Measurements from ENCODE around the gene TADA2B.

TADA2B gene

DNA sequence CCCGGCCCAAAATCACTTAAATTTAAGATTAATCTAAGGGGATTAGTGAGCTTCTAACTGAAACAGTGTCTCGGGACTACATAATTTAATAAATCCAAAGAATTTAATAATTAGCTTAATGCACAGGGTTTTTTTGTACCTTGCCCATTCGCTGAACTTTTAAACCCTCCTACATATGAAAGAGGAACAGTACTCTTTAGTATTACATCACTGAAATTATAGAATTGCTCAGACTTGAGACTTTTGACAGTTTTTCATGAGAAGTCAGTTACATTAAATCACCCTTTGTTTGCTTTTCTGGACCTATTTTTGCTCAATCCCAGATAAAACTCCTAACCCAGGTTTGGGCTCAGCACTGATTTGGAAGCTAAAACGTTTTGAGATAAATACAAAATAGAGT lies 2.4 kb upstream of the TADA2B start:
- DNase-seq (ENCODE audit: low read depth), result no peak

DNA sequence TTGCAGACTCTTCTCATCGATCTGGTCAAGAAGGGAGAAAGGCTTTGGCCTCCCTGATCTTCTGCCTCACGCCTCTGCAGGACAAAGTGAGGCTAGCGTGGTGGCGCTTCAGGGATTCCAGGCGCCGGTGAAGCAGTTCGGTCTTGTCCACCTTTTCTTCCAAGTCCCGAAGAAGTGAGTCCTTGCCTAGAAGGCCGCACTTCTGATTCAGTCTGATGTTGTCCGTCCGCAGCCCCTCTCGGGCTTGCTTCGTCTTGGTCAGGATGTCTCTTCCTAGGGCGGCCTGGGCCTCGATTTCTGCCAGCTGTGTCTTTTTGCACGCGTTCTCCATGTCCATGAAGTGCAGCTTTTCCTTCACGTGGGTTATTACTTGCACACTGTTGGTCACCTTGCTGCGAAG lies 1.9 kb upstream of the TADA2B start:
- no peak for DNase-seq (ENCODE audit: low read depth)

GRCh38 chr4:7041801-7042502 lies 1.2 kb upstream of the TADA2B start:
- DNase-seq (ENCODE audit: low read depth), result no peak

- DNase-seq (ENCODE audit: low read depth), result peak; percentile 81
These were observed 479 bp upstream of the TADA2B start for GRCh38 chr4:7042503-7043283.

- DNase-seq (ENCODE audit: low read depth), result no peak
These were observed 1.2 kb downstream of the TADA2B start for GRCh38 chr4:7044137-7044930.

GRCh38 chr4:7045553-7045952 lies 2.4 kb downstream of the TADA2B start:
- no peak for DNase-seq (ENCODE audit: low read depth)

- no peak for DNase-seq (ENCODE audit: low read depth)
These were observed 3.1 kb downstream of the TADA2B start for GRCh38 chr4:7045961-7046921.

- no peak for DNase-seq (ENCODE audit: low read depth)
These were observed 3.8 kb downstream of the TADA2B start for GRCh38 chr4:7046971-7047370.

DNA sequence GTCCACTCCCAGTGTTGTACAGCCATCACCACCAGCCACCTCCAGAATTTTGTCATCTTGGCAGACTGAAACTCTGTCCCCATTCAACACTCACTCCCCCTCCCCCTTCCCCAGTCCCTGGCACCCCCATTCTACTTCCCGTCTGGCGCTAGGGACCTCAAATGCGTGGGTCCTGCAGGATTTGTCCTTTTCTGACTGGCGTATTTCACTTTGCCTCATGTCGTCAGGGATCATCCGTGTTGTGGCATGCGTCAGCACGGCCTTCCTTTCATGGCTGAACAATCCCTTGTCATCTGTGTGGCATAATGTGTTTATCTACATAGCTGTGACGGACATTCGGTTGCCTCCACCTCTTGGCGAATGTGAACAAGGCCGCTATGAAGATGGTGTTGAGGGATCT lies 5.5 kb downstream of the TADA2B start:
- no peak for DNase-seq (ENCODE audit: low read depth)

DNA sequence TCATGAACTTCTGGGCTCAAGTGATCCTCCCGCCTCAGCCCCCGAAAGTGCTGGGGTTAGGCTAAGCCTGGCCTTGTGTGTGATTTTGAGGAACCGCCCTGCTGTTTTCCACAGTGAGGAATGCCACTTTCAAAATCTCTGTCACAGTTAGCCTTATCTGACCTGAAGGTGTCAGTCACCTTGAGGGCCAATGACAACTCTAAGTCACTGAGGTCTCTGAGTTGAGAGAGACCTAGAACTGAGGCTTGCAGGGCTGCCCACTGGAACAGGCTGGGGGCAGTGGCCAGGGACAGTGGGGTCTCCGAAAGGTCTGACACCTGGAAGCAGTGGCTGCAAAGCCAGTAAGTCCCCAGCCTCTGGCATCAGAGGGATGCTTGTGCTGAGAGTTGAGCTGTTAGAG lies 6.1 kb downstream of the TADA2B start:
- DNase-seq (ENCODE audit: low read depth), result no peak

GRCh38 chr4:7049739-7050138 lies 6.6 kb downstream of the TADA2B start:
- no peak for DNase-seq (ENCODE audit: low read depth)

DNA sequence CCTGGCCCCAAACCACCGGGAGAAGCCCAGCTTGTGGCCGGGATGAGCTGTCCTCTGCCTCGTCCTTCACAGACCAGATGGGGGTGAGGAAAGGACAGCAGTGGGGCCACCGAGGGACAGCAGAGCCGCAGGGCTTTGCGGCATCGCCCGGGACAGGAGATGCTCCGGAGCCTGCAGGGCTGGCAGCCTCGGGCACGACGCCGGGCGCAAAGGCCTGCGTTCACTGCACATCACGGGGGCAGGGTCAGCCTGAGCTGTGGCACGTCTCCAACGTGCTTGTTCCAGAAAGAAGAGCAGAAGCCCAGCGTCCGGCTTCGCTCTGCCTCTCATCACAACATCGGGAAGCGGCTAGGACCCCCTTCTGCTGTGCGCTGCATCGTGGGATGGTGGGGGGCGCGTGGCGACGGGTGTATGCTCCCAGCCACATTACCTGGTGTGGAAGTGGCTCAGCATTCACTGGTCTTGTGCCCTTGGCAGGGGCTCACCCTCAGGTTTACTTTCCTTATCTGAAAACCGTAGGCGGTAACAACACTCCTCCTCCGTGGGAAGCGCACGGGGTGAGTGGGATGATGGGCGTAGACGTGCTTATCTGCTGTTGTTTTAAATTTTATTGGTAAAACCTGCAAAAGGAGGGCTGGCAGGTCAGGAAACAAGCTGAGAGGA lies 7.4 kb downstream of the TADA2B start:
- DNase-seq (ENCODE audit: low read depth), result no peak

DNA sequence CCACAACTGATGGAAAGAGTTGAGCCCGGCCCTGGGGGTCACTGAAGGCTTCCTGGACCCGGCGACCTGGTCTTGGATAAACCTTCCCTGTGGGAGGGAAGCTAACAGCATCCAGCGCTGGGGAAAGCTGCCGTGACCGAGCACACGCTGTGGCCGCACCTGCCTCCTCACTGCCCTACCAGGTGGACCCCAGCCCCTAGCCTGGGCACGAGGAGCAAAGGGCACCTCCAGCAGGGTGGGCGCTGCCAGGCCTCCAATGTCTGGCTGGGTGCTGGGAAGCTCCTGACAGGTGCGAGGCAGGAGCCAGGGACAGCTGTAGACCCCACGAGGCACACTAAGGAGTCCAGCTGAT lies 7.9 kb downstream of the TADA2B start:
- DNase-seq (ENCODE audit: low read depth), result no peak

DNA sequence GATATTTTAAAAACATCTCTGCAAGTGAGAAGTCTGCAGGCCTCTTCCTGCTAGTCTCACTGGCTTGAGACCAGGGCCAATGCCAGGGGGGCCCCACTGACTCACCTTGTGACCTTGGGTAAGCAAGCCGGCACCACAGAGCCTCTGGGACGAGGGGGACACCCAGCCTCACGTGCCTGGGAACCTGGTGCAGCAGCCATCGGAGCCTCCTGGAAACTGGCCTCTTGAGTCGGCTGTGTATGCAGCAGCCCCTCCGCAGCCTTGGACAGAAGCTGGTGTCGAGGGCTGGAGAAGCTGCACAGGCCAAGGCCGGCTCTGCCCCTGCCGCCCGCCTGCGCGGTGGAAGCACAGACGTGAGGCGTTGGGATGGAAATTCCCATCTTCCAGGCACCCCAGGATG lies 8.7 kb downstream of the TADA2B start:
- no peak for DNase-seq (ENCODE audit: low read depth)

DNA sequence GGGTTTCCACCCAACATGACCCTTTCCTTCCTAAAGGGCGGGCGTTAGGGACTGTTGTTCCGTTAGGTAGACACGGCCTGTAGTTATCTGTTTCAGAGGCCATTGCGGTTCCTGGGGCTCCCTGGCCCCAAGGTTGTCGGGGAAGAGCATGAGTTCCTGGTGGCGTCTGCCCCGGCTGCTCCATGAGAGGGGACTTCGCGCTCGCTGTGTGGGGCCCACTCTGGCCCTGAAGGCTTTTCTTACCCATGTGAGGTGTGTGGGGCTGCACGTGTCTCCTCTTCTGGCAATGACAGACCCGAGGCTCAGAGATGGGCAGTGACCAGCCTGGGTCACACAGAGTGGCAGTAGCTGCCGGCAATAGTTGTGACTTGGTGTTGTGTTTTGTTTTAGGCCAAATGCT lies 9.1 kb downstream of the TADA2B start:
- DNase-seq (ENCODE audit: low read depth), result no peak

GRCh38 chr4:7052923-7053715 lies 9.9 kb downstream of the TADA2B start:
- DNase-seq (ENCODE audit: low read depth), result no peak

DNA sequence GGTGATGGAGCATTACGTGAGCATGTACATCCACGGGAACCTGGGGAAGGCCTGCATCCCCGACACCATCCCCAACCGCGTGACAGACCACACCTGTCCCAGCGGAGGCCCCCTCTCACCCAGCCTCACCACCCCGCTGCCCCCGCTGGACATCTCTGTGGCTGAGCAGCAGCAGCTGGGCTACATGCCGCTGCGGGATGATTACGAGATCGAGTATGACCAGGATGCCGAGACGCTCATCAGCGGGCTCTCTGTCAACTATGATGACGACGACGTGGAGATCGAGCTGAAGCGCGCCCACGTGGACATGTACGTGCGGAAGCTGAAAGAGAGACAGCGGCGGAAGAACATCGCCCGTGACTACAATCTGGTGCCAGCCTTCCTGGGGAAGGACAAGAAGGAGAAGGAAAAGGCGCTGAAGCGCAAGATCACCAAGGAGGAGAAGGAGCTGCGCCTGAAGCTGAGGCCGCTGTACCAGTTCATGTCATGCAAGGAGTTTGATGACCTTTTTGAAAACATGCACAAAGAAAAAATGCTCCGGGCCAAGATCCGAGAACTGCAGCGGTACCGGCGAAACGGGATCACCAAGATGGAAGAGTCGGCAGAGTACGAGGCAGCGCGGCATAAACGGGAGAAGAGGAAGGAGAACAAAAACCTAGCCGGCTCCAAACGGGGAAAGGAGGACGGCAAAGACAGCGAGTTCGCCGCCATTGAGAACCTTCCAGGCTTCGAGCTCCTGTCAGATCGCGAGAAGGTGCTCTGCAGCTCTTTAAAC lies 11.1 kb downstream of the TADA2B start:
- no peak for DNase-seq (ENCODE audit: low read depth)

GRCh38 chr4:7055111-7055989 lies 12.2 kb downstream of the TADA2B start:
- DNase-seq (ENCODE audit: low read depth), result no peak

DNA sequence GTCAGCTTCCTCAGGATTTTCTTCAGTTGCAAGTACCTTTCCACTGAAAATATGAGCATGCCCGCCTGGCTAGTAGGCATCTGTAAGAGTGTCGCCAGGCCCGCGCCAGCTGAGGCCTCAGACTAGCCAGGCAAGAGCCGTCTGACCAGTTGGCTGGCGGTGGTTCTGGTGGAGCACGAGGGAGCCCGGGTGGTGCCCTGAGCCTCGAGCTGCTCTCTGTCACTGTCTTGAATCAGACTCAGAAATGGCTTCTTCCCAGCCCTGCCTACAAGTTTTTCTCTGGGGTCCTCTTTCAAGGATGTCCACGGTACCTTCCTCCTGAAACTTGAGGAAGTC lies 12.8 kb downstream of the TADA2B start:
- DNase-seq (ENCODE audit: low read depth), result no peak

Measured in T follicular helper cell (primary cell).